Posterior vena cava (tissue), 2 donors: Measurements from ENCODE around the gene TIGD3. TPM values are rescaled to one million over a fixed set of nuclear protein-coding genes. Genes with fewer than 3 reads are reported as not detected.

ENCODE experiments used
- DNase-seq: peaks from one replicate; pipeline ENCODE4 v3.0.0-alpha.2; 2020; ENCODE audit warnings: low spot score
- intact Hi-C, 2 donors: fragments of 100-400 bp; cut with DNase I; formaldehyde crosslinking; loops; one replicate each; pipeline versions ENCODE4 v1.14.1 to v1.14.2; 2022 to 2023
- total RNA-seq, 2 donors: library from RNA; stranded (reverse); fragmentation: NEBNext Ultra II Directional; extraction: Animal tissue kit (Norgen Biotek cat#: 25700); gene quantifications; one replicate each; pipeline ENCODE4 v1.2.1, GENCODE V29; 2021
- donor health status: DM: yes; HTN: yes; CAD: no.
- donor health status: DM: yes; HTN: yes; CAD: no.

Gene TIGD3
- total RNA-seq, 2 donors from 2014 or later, result not detected

DNA sequence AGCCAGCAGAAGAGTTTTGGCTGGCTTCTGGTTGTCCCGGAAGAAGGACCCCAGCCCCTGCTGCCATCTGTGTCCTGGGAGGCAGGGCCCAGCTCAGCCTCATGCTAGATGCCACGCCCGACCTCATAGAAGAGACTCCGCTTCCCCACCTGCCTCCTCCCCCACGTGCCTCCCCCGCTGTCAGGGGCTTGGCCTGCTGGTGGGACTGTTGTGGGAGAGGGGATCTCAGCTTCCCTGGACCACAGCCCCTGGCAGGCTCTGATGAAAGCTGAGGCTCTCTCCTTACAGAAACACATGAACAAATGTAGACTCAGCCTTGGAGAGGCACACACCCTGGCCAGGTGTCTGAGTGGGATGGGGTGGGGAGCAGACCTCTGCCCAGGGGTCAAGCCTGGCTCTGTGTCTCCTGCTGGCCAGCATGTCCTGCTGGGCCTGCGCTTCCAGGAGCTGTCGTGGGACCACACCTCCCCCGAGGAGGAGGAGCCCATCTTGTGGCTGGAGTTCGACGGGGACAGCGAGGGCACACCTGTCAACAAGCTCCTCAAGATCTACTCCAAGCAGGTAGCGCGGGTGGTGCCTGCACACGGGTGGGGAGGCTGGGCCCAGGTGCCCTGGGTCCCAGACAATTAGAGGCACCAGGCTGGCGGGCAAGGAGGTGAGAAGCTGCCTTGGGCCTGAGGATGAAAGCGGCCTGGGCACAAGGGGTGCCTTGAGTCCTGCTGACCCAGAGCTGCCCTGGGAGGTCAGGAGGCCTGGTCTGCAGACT lies 45.9 kb downstream of the TIGD3 start:
- intact Hi-C loops, result no loop called here
- DNase-seq, result no peak

DNA sequence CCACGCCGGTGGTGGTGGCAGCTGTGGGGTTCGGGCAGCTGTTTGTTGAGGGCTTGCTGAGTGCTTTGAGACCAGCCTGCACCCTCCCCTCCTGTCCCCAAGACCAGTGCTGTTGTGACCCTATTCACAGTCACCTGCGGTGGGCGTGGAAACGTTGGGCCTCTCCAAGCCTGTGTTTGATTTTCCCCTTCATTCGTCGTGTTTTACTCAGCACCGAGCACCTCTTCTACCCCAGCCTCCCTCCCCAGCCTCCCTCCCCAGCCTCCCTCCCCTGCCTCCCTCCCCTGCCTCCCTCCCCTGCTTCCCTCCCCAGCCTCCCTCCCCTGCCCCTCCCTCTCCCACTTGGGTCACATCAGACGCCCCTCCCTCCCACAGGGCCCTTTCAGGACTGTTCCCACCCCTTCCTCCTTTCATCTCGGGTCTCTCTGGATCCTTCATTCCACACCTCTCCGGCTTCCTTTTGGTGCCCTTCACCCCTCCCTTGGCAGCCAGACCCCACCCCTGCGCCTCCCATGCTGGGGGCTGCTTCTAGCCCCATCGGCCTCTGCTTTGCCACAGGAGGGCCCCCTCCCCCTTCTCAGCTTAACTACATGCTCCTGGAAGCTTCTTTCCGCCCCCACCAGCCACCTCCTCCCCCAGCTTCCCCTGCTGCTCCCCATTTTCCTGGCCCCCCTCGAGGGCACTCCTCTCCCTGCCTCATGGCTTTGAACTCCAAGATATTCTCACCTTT lies 46.7 kb downstream of the TIGD3 start:
- DNase-seq, result no peak
- intact Hi-C loops, result no loop called here

DNA sequence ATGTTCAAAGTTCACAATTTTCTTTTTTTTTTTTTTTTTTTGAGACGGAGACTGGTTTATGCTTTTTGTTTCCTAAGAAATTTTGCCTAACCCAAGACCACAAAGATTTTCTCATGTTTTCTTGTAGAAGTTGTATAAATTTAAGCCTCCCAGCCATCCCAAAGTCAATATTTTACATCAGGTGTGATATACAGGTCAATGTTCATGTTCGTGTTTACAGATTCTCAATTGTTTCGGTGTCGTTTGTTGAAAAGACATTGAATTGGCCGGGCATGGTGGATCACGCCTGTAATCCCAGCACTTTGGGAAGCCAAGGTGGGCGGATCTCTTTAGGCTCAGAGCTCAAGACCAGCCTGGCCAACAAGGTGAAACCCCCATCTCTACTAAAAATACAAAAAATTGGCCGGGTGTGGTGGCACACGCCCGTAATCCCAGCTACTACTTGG lies 47.3 kb downstream of the TIGD3 start:
- DNase-seq, result no peak
- intact Hi-C loops, result no loop called here

DNA sequence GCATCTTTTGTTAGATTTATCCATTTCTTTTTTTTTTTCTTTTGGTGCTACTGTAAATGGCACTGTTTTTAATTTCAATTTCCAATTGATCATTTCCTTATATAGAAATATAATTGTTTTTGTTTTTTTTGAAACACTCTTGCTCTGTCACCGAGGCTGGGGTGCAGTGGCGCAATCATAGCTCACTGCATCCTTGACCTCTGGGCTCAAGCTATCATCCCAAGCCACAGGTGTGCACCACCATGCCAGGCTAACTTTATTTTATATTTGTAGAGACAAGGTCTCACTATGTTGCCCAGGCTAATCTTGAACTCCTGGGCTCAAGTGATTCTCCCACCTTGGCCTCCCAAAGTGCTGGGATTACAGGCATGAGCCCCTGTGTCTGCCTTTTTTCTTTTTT lies 48.2 kb downstream of the TIGD3 start:
- intact Hi-C loops, result no loop called here

DNA sequence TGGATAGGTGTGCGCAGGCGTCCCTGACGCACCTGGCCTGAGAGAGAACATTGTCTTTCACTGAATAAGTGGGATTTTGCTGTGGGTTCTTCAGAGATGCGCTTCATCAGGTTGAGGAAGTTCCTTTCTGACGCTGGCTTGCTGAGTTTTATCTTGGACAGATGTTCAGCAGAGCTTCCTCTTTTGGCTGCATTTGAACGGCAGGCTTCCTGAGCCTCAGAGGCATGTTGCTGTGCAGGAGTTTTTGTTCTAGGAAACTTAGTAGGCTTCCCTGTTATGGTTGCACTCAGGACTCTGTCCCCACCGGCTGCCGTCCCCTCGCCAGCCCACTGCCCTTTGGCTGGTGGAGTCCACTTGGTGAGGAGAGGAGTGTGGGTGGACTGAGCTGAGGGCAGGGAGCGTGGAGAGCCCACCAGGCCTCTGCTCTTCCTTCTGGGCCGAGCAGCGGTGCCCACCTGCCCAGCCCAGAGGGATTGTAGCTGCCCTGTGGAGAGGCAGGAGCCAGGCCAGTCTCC lies 49.1 kb downstream of the TIGD3 start:
- no peak for DNase-seq
- intact Hi-C loops, result no loop called here

More for the DNA sequence above, 48.2 kb downstream of the TIGD3 start:
- DNase-seq, result no peak

DNA sequence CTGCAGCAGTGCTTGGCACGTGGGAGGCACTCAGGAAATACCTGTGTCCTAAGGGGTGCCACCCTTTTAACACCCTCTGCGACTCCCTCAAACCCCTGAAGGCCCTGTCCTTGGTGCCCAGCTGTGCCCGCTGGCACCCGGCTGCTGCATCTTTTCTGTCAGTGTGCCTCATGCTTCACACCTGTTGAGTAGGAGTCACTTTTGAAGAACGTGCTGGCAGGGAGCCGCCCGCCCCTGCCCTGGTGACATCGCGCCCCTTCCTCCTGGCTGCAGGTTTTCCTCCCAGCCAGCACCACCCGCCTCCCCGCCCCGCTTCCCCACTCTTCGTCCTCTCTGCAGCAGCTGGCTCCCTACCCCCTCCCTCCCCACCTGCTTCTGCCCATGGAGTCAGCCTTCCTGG lies 49.7 kb downstream of the TIGD3 start:
- intact Hi-C loops, result no loop called here
- DNase-seq, result no peak

DNA sequence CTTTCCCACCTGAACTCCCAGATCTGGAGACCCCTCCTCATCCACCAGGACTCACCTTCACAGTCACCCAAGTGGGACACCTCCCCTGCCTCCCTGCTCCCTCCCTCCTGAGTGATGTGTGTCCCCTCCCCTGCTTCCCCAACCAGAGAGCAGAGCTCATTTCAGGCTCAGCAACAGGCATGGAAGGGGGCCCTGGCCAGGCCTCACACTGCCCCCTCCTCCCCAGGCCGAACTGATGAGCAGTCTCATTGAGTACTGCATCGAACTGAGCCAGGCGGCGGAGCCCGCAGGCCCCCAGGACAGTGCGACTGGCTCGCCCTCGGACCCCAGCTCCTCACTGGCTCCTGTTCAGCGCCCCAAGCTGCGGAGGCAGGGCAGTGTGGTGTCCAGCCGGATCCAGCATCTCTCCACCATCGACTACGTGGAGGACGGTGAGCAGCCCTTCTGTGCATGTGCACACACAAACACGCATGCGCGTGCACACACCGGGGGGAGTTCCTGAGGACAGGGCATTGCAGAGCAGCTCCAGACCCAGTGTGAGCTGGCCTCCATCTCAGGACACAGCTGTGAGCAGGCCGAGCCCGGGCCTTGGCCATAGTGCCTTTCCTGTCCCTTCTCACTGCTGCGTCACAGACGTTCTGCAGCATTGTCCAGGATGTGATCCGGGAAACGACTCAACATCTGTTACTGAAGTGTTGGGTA lies 50.2 kb downstream of the TIGD3 start:
- no peak for DNase-seq
- intact Hi-C loops, result no loop called here

Other genes with a start within 250 kb of the TIGD3 start
- gene TM7SF2, start 242.9 kb upstream of the TIGD3 start, total RNA-seq, result 1 to 10 TPM; 3.1 to 4.0 TPM
- gene ZNHIT2, start 237.1 kb upstream of the TIGD3 start, total RNA-seq, result 1 to 10 TPM; 6.0 to 6.3 TPM
- gene FAU, start 232.6 kb upstream of the TIGD3 start, total RNA-seq, result 100 to 1,000 TPM; 725 to 753 TPM
- gene MRPL49, start 232.4 kb upstream of the TIGD3 start, total RNA-seq, result 10 to 100 TPM; 34.1 to 39.3 TPM
- gene SYVN1, start 220.2 kb upstream of the TIGD3 start, total RNA-seq, result 10 to 100 TPM; 52.7 to 57.0 TPM
- not detected for gene SPDYC, start 184.5 kb upstream of the TIGD3 start, total RNA-seq
- gene CAPN1, start 172.8 kb upstream of the TIGD3 start, total RNA-seq, result 100 to 1,000 TPM; 142 to 144 TPM
- gene POLA2, start 92.8 kb upstream of the TIGD3 start, total RNA-seq, result 1 to 10 TPM; 6.0 to 6.1 TPM
- gene CDC42EP2, start 39.9 kb upstream of the TIGD3 start, total RNA-seq, result 10 to 100 TPM; 15.7 to 16.2 TPM
- gene DPF2, start 20.9 kb upstream of the TIGD3 start, total RNA-seq, result 10 to 100 TPM; 38.2 to 55.6 TPM
- gene SLC25A45, start 27.9 kb downstream of the TIGD3 start, total RNA-seq, result 1 to 10 TPM; 6.1 to 9.6 TPM
- gene FRMD8, start 31.9 kb downstream of the TIGD3 start, total RNA-seq, result 10 to 100 TPM; 19.0 to 20.7 TPM
- gene NEAT1, start 68.0 kb downstream of the TIGD3 start, total RNA-seq, result 1,000 to 10,000 TPM in 1 of 2 donors, 100 to 1,000 TPM in 1; 742 to 1,004 TPM
- 1,000 to 10,000 TPM; 9,235 to 9,828 TPM for gene MALAT1, start 144.3 kb downstream of the TIGD3 start, total RNA-seq
- gene SCYL1, start 170.3 kb downstream of the TIGD3 start, total RNA-seq, result 10 to 100 TPM; 66.3 to 74.3 TPM
- 100 to 1,000 TPM; 127 to 196 TPM for gene LTBP3, start 203.6 kb downstream of the TIGD3 start, total RNA-seq
- gene ZNRD2, start 215.7 kb downstream of the TIGD3 start, total RNA-seq, result 10 to 100 TPM; 29.2 to 29.5 TPM
- gene FAM89B, start 217.8 kb downstream of the TIGD3 start, total RNA-seq, result 10 to 100 TPM; 43.3 to 53.0 TPM
- gene EHBP1L1, start 221.3 kb downstream of the TIGD3 start, total RNA-seq, result 100 to 1,000 TPM; 190 to 223 TPM
- gene KCNK7, start 241.0 kb downstream of the TIGD3 start, total RNA-seq, result under 1 TPM; 0.65 to 0.71 TPM